GM21723 (cell line): ENCODE measurements around the gene ZNRF1.

ENCODE experiments used
- ATAC-seq: cut with Tn5 transposase; IDR thresholded peaks from one replicate; pipeline ENCODE4 v1.9.1; 2021; ENCODE audit warnings: mild to moderate bottlenecking, moderate library complexity; ENCODE audit not compliant: unreplicated experiment

The ZNRF1 gene

GRCh38 chr16:75138636-75139035, 139.8 kb downstream of the ZNRF1 start:
- ATAC-seq = no peak

DNA sequence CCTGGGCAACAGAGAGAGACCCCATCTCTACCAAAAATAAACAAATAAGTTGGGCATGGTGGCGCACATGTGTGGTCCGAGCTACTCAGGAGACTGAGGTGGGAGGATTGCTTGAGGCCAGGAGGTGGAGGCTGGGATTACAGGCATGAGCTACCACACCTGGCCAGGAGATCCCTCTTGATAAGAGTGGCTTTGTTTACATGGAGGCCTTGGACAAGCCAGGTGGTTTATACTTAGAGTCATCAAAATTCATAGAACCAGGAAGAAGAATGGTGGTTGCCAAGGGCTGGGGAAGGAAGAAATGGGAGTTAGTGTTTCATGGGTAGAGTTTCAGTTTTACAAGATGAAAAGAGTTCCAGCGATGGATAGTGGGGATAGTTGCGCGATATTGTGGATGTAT, 140.7 kb downstream of the ZNRF1 start:
- ATAC-seq = no peak

GRCh38 chr16:75143941-75144340, 145.1 kb downstream of the ZNRF1 start:
- no peak for ATAC-seq

- ATAC-seq = no peak
Measured at GRCh38 chr16:75147968-75148310, 149.1 kb downstream of the ZNRF1 start.

GRCh38 chr16:75148311-75149195, 149.7 kb downstream of the ZNRF1 start, which contains the start of gene ZFP1:
Gene ZFP1, plus strand, starts transcription at chr16:75148524. Its CDS starts 4,428 bp downstream, at chr16:75152952.
- ATAC-seq = peak; percentile 88

GRCh38 chr16:75151798-75152197, 153.0 kb downstream of the ZNRF1 start:
- no peak for ATAC-seq

DNA sequence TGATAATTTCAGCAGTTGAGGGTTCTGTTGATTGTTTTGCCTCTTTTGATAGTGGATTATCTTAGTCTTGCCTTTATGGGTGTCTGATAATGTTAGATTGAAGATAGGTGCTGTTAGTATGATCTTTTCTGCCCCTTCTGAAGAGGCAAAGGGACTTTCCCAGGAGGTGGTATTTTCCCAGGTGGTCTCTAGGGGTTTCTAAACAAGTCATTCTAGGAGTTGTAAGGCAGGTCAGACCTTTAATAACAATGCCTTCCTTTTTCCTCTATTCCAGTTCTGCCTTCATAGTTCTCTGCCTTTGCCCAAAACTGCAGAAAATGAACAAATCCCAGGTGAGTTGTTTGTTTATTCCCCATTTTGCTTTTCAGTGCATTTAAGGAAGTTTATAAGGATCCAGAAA, 153.8 kb downstream of the ZNRF1 start:
- ATAC-seq = no peak

DNA sequence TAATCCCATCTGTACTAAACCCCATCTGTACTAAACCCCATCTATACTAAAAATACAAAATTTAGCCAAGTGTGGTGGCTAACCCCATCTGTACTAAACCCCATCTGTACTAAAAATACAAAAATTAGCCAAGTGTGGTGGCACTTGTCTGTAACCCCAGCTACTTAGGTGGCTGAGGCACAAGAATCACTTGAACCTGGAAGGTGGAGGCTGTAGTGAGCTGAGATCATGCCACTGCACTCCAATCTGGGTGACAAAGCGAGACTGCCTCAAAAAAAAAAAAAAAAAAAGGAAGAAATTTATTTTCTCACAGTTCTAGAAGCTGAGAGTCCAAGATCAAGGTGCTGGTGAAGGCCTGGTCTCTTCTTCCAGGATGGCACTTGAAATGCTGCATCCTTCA, 161.6 kb downstream of the ZNRF1 start:
- no peak for ATAC-seq
